Activated T-cell treated with anti-CD3 and anti-CD28 coated beads for 48 hours (primary cell): ENCODE measurements around the gene PAPLN.
"Not testable (repeated sequence)": the region's sequence is repeated elsewhere in the genome, so short reads cannot be mapped to it uniquely, and the experiment has no call there.

Experiments used
- DNase-seq: peaks from one replicate; pipeline ENCODE4 v3.0.0-alpha.2; 2020; ENCODE audit warnings: low read depth

Gene PAPLN, protein sequence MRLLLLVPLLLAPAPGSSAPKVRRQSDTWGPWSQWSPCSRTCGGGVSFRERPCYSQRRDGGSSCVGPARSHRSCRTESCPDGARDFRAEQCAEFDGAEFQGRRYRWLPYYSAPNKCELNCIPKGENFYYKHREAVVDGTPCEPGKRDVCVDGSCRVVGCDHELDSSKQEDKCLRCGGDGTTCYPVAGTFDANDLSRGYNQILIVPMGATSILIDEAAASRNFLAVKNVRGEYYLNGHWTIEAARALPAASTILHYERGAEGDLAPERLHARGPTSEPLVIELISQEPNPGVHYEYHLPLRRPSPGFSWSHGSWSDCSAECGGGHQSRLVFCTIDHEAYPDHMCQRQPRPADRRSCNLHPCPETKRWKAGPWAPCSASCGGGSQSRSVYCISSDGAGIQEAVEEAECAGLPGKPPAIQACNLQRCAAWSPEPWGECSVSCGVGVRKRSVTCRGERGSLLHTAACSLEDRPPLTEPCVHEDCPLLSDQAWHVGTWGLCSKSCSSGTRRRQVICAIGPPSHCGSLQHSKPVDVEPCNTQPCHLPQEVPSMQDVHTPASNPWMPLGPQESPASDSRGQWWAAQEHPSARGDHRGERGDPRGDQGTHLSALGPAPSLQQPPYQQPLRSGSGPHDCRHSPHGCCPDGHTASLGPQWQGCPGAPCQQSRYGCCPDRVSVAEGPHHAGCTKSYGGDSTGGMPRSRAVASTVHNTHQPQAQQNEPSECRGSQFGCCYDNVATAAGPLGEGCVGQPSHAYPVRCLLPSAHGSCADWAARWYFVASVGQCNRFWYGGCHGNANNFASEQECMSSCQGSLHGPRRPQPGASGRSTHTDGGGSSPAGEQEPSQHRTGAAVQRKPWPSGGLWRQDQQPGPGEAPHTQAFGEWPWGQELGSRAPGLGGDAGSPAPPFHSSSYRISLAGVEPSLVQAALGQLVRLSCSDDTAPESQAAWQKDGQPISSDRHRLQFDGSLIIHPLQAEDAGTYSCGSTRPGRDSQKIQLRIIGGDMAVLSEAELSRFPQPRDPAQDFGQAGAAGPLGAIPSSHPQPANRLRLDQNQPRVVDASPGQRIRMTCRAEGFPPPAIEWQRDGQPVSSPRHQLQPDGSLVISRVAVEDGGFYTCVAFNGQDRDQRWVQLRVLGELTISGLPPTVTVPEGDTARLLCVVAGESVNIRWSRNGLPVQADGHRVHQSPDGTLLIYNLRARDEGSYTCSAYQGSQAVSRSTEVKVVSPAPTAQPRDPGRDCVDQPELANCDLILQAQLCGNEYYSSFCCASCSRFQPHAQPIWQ

DNA sequence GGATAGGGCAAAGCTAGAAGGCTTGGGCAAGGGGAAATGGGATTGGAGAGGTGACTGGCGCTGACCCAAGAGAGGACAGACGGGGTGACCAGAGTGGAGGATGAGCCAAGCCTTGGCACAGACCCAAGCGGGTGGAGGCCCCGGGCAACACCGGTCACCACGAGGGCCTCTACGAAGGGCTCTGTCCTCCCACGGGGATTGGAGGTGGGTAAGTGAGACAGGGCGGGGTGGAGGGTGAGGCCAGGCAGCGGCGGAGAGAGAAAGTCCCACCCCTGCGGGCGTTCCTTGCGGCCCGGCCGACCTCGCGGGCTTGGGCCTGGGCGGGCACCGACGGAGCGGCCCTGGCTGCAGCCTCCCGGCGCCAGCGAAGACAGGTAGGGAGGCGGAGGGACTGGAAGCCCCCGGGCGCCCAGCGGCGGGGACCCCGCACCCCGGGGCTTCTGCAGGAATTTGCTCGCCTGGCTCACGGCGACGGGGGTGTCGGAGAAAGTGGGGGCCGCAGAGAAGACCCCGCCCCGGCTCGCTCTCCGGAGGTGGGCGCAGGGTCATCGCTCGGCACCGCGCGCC is at the start of gene PAPLN:
Gene PAPLN, plus strand, starts transcription at position 288 of the 567 bp plus-strand sequence. CDS start 2,273 bp downstream, outside the sequence.
- DNase-seq = no peak

DNA sequence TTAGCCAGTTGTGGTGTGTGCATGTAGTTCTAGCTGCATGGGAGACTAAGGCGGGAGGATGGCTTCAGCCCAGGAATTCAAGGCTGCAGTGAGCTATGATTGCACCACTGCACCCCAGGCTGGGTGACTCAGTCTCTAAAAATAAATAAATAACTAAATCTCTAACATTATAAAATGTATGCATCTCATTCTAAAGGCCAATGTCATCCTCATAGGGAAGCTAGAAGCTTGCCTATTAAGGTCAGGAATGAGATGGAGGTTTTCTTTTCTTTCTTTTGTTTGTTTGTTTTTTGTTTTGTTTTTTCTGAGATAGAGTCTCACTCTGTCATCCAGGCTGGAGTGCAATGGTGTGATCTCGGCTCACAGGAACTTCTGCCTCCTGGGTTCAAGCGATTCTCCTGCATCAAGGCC is 48.8 kb upstream of the PAPLN start:
- no peak for DNase-seq

DNA sequence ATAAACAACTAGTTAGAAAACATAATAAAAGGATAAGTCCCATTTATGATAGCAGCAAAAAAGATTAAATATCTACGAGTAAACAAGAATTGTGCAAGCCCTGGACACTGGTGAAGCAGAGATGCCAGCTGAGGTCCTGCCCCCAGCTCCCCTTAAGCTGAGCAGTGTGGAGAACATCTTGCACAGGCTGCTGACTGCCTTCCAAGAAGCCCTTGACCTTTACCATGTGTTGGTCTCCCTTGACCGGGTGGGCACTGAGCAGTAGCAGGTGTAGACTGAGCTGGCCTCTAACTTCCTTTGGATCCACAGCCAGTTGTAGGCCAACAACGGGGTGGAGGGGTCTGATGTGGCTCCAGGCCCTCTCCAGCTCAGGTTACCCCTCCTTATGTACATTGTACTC is 47.7 kb upstream of the PAPLN start:
- DNase-seq = no peak

DNA sequence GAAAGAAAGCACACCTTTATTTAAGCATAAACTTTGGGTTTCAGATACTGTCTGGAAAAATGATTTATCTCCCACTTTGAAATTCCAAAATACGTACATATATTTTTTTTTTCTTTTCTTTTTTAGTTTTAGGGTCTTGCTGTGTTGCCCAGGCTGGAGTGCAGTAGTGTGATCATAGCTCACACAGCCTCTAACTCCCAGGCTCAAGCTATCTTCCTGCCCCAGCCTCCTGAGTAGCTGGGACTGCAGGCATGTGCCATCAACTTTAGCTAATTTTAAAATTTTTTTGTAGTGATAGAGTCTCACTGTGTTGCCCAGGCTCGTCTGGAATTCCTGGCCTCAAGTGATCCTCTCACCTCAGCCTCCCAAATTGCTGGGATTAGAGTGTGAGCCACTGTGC is 45.9 kb upstream of the PAPLN start:
- DNase-seq = no peak

DNA sequence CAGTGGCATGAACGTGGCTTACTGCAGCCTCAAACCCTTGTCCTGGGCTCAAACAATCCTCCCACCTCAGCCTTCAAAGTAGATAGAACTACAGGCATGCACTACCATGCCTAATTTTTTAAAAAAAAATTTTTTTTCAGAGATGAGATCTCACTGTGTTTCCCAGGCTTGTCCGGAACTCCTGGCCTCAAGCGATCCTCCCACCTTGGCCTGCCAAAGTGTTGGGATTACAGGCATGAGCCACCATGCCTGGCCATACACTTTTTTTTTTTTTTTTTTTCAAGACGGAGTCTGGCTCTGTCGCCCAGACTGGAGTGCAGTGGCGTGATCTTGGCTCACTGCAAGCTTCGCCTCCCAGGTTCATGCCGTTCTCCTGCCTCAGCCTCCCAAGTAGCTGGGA is 43.0 kb upstream of the PAPLN start:
- not testable (repeated sequence) for DNase-seq

DNA sequence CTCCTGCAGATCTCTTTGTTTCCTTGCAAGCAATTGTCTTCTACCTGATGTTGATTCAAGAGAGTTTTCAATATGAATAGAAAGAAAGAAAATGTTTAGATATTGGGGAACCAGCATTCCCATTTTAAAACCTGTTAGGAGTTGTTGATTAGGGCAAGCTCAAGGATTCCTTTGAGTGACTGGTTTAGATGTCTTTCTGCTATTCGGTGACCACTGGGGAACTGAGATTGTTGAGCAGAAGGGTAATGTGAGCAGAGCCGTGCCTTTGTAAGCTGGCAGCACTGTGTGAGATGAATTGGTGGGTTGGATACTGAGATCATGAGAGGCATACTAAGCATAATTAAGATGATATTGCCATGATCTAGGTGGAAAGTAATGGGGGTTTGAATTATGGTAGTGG is 39.1 kb upstream of the PAPLN start:
- no peak for DNase-seq

DNA sequence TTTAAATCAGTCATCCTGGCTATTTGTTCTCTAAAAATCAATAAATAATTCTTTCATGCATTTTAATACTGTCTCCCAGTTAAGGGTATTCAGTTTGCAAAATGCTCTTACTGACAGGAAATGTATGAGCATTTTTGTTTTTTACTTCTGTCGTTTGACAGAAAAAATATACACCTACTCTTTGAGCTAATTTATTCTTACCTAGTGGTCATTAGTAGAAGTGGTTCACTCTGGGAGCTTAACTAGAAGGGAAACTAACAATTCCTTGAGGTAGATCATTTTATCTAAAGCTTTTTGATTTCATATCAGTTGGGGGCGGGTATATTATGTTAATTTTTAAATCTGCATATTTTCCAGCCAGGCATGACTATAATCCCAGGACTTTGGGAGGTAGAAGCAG is 33.8 kb upstream of the PAPLN start:
- no peak for DNase-seq

DNA sequence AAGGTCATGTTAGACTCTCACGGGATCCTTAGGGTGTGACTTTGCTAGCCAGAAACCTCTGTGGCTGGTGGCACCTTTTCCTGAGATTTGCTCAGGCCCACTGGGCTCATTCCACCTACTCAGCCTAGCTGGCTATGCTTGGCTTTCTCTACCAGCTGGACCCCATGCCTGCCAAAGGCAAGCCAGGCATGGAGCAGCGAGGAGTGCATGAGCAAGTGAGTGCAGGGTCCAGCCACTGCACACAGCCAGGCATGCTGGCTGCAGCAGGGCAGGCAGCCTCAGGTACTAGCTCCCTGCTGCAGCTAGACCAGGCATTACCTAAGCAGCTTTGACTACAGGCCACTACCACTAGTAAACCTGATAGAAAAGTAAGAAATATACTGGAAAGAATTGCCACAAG is 29.7 kb upstream of the PAPLN start:
- DNase-seq = no peak

DNA sequence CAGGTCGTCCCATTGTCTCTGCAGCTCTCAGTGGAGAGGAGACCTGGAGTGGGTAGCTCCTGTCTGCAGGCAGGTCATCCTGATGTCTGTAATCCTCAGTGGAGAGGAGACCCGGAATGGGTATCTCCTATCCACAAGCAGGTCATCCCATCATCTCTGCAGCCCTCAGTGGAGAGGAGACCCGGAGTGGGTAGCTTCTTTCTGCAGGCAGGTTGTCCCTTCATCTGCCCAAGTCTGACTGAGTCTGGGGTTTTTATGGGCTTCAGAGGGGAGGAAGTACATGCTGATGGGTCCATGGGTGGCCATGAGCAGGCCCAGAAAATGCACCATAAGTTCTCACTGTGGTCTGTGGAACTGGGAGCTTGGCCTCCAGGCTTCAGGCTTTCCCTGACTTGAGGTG is 28.9 kb upstream of the PAPLN start:
- DNase-seq = no peak

DNA sequence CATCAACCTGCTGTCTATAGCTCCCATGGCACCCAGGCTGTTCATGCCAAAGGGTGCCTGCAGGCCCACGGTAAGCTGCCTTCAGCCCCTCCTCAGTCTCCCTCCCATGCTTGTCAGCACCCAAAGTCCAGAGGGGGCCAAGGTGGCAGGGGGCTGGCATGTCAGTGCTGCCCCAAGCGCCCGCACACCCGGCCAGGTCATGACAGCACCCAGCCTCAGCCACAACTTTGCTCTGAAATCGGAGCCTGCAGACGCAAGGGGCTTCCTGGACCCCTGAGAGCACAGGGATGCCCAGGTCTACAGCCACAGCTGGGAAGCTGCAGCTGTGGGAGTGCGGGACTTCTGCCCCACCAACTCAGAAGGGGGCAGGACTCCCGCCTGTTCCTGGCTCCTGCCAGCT is 28.5 kb upstream of the PAPLN start:
- DNase-seq = no peak

DNA sequence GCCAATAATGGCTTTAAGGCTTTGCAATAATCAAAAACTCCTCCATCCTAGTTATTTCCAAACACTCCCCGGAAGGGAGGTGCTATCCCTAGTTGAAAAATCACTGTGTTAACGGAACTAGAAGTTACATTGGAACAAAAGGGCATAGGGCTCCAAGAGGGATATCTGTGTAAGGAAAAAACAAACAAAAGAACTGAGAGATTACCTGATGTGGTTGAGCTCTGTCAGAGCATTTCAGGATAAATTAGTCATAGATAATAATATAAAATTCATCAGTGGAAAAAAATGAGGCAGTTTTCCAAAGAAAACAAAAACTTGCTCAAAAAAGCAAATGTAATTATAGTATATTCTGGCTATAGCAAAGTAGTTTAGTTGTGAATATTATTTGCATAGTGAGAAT is 27.4 kb upstream of the PAPLN start:
- no peak for DNase-seq

DNA sequence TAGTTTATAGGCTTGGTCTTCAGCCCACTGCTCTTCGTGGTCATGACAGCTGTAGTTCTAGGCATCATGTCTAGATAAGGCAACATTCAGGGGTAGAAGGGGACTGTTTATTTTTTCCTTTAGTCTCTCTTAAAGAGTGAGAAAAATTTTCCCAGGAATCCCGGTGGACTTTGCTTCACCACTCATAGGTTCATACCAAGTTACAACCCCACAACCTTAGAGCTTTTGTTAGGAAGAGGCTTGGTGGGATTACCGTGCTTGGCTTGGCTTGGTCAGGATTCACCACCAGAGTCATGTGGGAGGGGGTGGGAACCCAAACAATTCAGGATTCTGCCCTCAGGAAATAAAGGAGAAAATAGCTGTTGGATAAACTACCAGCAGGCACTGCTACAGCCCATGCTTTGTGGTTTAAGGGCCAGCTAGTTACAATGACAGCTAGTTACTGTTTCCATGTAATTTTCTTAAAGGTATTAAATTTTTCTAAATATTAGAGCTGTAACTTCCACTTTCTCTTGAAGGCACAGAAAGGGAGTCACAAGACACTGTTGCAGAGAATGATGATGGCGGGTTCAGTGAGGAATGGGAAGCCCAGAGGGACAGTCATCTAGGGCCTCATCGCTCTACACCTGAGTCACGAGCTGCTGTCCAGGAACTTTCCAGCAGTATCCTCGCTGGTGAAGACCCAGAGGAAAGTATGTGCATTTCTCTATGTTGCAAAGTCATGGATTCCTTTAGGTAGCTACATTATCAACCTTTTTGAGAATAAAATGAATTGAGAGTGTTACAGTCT is 25.9 kb upstream of the PAPLN start:
- no peak for DNase-seq

DNA sequence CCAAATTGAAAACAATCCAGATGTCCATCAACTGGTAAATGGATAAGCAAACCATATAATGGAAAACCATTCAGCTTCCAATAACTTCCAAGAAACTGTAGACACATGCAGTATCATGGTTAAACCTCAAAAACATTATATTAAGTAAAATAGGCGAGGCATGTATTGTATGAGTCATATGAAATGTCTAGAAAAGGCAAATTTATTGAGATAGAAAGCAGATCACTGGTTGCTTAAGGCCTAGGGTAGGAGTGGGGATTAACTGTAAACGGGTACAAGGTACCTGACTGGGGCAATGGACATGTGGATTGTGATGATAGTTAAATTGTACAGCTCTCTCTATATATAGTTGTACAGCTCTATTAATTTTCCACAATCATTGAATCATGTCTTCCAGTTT is 21.3 kb upstream of the PAPLN start:
- DNase-seq = no peak

DNA sequence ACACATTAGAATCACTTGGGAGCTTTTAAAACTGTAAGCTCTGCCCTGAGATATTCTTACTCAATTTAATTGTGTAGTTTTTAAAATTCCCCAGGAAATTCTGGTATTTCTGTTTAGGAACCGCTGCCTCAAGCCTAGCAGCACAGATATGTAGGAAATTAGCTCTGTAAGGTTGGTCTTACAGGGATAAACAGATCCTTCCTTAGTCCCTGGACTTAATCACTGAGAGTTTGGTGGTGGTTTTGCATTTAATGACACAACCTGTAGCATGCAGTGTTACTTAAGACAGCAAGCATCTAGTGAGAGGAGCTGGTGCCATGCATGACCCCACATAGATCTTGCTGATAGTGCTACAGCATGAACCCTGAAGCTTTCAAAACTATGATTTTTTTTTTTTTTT is 19.9 kb upstream of the PAPLN start:
- no peak for DNase-seq

DNA sequence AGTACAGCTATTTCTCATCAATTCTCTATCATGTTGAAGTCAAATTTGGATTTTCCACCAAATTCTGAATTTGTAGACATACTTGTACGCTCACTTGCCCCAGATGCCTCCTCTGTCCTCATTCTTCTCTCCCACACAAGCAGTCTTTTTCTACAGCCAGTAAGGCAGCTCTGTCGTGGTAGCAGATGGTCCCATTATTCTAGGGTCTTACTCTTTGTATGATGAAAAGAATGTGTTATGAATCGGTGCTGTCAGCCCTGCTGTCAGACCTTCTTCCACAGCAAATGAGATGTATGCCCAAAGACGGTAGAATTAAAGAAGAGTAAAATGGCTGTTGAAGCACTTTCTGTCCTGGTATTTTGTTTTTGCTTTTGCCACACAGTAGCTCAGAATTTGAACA is 17.2 kb upstream of the PAPLN start:
- DNase-seq = no peak

DNA sequence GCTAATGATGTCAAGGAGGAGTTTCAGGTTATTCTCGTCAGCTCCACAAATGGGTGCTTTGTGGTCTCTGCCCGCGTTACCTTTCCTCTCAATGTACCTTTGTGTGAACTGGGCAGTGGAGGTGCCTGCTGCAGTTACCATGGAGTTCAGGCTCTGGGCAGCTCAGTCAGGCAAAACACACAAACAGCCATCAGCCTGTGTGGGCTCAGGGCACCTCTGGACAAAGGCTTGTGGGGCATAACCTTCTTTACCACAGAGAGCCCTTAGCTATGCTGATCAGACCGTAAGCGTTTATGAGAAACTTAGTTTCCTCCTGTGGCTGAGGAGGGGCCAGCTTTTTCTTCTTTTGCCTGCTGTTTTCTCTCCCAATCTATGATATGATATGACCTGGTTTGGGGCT is 16.7 kb upstream of the PAPLN start:
- DNase-seq = no peak

DNA sequence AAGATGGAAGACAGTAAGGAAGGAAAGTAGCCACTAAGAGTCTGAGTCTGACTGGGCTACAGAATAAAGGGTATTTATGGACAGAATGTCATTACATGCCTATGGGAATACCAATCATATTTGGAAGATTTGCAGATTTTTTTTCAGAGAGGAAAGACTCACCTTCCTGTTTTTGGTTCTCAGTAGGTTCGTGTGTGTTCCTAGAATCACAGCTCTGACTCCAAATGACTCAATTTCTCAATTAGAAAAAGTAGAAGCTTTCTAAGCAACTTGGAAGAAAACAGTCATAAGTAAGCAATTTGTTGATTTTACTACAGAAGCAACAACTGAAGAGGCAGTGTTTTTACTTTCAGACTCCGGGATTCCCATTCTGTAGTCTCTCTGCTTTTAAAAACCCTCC is 15.4 kb upstream of the PAPLN start:
- no peak for DNase-seq

DNA sequence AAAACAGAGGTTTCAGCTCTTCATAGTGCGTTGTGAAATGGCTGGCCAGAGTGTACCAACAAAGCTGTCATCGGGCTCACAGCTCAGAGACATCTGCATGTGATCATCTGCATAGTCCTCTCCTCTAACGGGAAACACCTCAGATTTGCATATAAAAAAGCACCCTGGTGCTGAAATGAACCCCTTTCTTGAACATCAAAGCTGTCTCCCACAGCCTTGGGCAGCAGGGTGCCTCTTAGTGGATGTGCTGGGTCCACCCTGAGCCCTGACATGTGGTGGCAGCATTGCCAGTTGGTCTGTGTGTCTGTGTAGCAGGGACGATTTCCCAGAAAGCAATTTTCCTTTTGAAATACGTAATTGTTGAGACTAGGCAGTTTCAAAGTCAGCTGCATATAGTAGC is 14.3 kb upstream of the PAPLN start:
- no peak for DNase-seq

DNA sequence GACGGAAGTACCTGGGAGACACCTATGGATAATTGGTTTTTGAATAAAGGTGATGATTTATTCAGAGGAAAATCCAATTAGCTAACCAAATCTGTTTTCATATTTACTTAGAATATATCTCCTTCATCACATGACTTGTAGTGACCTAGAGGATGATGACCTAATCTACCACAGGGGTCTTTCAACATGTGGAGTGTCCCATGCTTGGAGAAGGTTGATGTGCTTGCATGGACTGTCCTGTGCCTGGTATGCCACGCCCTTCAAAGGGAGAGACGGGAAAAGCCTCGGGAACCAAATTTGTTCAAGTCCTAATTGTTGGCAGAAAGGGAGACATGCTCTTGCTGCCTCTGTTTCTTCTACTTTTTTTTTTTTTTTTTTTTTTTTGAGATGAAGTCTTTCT is 11.8 kb upstream of the PAPLN start:
- DNase-seq = no peak

DNA sequence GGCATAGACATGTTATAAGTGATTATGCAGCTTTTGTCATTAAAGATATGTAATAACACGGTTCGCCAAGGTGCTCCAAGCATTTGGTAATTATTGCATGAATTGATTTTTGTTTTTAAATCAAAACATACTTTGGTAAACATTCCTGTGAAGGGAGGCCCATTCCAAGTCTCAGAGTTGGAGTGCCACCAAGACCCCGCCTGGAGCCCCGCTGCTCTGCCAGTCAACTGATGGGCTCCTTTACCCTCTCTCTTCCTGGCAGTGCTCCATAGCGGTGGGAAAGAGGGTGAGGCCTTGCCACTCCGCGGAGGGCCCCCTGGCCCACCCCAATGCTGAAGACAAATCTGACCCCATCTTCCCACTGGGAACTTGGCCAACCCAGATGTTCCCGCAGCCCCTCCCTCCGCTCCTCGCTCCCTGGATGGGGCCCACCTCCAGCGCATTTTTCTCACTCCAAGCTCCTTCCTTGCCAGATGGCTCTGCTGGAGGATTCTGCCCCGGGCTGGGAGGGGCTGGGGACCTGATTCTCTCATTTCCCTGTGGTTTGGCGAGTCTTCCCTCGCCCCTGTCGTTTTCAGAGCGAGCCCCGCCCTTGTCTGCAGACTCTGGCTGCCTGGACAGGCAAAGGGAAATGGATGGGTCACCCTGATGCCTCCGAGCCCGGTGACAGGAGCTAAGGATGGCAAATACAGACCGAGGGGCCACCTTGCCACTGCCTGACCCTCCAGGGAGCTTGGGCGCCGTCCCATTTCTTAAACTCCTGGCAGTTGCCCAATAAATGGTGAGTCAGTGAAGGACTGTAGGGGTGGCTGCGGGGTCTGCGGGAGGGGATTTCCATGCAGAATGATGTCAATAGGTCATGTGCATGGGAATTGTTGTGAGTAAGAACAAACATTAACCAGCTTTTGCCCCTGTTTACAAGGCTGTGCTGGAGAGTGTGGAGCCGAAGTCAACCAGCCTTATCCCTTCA is 9.2 kb upstream of the PAPLN start:
- DNase-seq = no peak
